Endothelial cell of umbilical vein (primary cell): ENCODE results near the gene SPDYE18. TPM values are rescaled to one million over a fixed set of nuclear protein-coding genes. Genes with fewer than 3 reads are reported as not detected.
"Not testable (repeated sequence)": the region's sequence is repeated elsewhere in the genome, so short reads cannot be mapped to it uniquely, and the experiment has no call there.

ENCODE experiments used
- BruUV-seq: library from RNA; stranded (reverse); fragments of 400-500 nt; replicated peaks from 2 replicates; lab custom pipeline; 2021; lab: Mats Ljungman, UMichigan
- CTCF ChIA-PET: fragments of 300-600, 350-600 bp; sonication (Branson Sonifier 250); formaldehyde crosslinking; loops from one replicate; lab custom pipeline; 2021; ENCODE audit warnings: antibody characterized with exemption, inconsistent platforms; lab: Charles Lee
- POLR2A ChIA-PET: fragments of 300-600, 350-600 bp; sonication (Branson Sonifier 250); formaldehyde crosslinking; loops from one replicate; lab custom pipeline; 2021; ENCODE audit warnings: antibody characterized with exemption, inconsistent platforms; lab: Charles Lee
- DNase-seq: peaks from one replicate; pipeline ENCODE4 v3.0.0-alpha.2; 2011; ENCODE audit warnings: low read depth, low spot score
- FAIRE-seq: peaks from 2 replicates; lab custom pipeline; 2011; peaks lifted over from hg19 to GRCh38; lab: Jason Lieb, UNC
- H2AFZ ChIP-seq: 2 replicates; pipeline ENCODE4 v1.6.0; 2012; ENCODE audit warnings: low read depth, low read length, control low read depth, inconsistent platforms
- H3K27ac ChIP-seq: 2 replicates; pipeline ENCODE4 v1.5.1; 2011; ENCODE audit warnings: low read depth, mild to moderate bottlenecking, control low read depth, low read length, moderate library complexity; ENCODE audit not compliant: insufficient read depth
- H3K27me3 ChIP-seq, 2 experiments: 2 replicates each; pipeline versions ENCODE4 v1.6.0 to v1.6.1; 2011; ENCODE audit warnings: low read length in 2 of 2, mixed read lengths in 1 of 2; ENCODE audit not compliant: control insufficient read depth in 2 of 2, insufficient read depth in 2 of 2
- H3K36me3 ChIP-seq, 2 experiments: 2 replicates in 1 of 2; 3 replicates in 1 of 2; pipeline ENCODE4 v1.5.1; 2011; ENCODE audit warnings: low read length in 2 of 2, mild to moderate bottlenecking in 1 of 2, moderate library complexity in 1 of 2; ENCODE audit not compliant: control insufficient read depth in 2 of 2, insufficient read depth in 2 of 2; ENCODE audit errors: extremely low read depth in 1 of 2
- H3K4me1 ChIP-seq: 3 replicates; pipeline ENCODE4 v1.5.1; 2011; ENCODE audit warnings: mild to moderate bottlenecking, low read length; ENCODE audit not compliant: control insufficient read depth, insufficient read depth; ENCODE audit errors: extremely low read depth
- H3K4me2 ChIP-seq: 2 replicates; pipeline ENCODE4 v1.6.1; 2011; ENCODE audit warnings: low read length, control low read depth, mixed read lengths; ENCODE audit not compliant: insufficient read depth
- H3K4me3 ChIP-seq, 3 experiments: fragments of 200-600 bp in 1 of 3; sonication (generic), shearing (Covaris generic) in 1 of 3; replicated peaks in 1 of 3; 2 replicates each; pipeline ENCODE4 v1.5.1; 2011 to 2016; ENCODE audit warnings: control low read depth in 3 of 3, low read length in 3 of 3, mild to moderate bottlenecking in 2 of 3, inconsistent platforms in 1 of 3, low read depth in 1 of 3, moderate library complexity in 1 of 3; ENCODE audit not compliant: insufficient read depth in 1 of 3
- H3K79me2 ChIP-seq: 2 replicates; pipeline ENCODE4 v1.6.0; 2012; ENCODE audit warnings: low read length, inconsistent platforms; ENCODE audit not compliant: control insufficient read depth, insufficient read depth
- H3K9ac ChIP-seq: replicated peaks from 2 replicates; pipeline ENCODE3; 2011; ENCODE audit warnings: low read length, control low read depth; ENCODE audit not compliant: insufficient read depth; ENCODE audit errors: extremely low read depth
- H3K9me1 ChIP-seq: replicated peaks from 3 replicates; pipeline ENCODE4 v1.6.0; 2011; ENCODE audit warnings: mild to moderate bottlenecking, low read length; ENCODE audit not compliant: control insufficient read depth, insufficient read depth; ENCODE audit errors: extremely low read depth
- H3K9me3 ChIP-seq: replicated peaks from 2 replicates; pipeline ENCODE4 v1.5.1; 2012; ENCODE audit warnings: low read length, inconsistent platforms; ENCODE audit not compliant: control insufficient read depth, insufficient read depth
- H4K20me1 ChIP-seq: replicated peaks from 2 replicates; pipeline ENCODE3; 2011; ENCODE audit warnings: mild to moderate bottlenecking, low read length; ENCODE audit not compliant: control insufficient read depth, insufficient read depth; ENCODE audit errors: extremely low read depth
- dilution Hi-C: fragments of 300-500 bp; cut with MboI; formaldehyde crosslinking; loops from one replicate; pipeline ENCODE4 v1.15.0; 2019; ENCODE audit warnings: low sequenced_read_pairs; ENCODE audit not compliant: extremely low pct_ligation_motif_present
- intact Hi-C: fragments of 100-400 bp; cut with micrococcal nuclease; formaldehyde crosslinking; loops from one replicate; pipeline ENCODE4 v1.10.0; 2022
- polyA plus RNA-seq, 4 experiments: library from polyadenylated mRNA; depleted of rRNA in 3 of 4; stranded (reverse) in 3 of 4; unstranded in 1 of 4; fragments of >200 nt; gene quantifications; 2 replicates each; pipeline versions ENCODE4 v1.2.1 to v1.2.3, GENCODE V29; 2011 to 2012; ENCODE audit warnings: missing spikeins in 1 of 4
- total RNA-seq: library from RNA; stranded (reverse); gene quantifications from 2 replicates; pipeline ENCODE4 v1.2.3, GENCODE V29; 2021

SPDYE18 gene
- total and polyA plus RNA-seq, 2 donors (not counting 3 experiments of a cell fraction or from before 2014, with no cell fraction given) = 0.66 TPM; not detected in 1

DNA sequence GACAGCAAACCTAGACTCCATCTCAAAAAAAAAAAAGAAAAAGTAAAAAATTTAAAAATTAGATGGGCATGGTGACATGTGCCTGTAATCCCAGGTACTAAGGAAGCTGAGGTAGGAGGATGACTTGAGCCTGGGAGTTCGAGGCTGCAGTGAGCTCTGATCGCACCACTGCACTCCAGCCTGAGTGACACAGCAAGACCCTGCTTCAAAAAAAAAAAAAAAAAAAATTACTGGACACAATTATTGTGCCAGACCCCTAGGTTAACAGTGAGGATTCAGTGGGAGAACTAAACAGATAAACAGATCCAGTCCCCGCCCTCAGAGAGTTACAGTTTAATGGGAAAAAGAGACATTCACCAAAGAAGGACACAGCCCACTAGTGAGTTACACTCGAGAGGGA, 1.4 kb upstream of the SPDYE18 start:
- TSS peak; percentile 42 for BruUV-seq

DNA sequence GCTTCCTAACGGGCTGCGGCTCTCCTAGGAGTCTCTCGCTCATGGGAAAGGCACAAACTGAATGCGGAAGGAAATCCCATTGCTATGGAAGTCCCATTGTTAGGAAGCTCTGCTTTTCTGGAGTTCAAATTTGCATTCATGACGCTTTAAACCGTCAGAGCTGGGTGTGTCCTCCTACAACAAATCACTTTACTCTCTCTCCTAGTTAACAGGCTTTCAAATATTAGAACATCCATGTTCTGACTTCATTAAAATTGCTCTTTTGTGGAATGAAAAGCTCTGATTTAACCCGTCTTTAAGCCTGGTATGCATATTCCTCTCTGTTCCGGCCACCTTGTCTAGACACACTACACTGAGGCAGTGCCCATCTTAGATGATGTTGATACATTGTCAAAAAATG, 30.1 kb downstream of the SPDYE18 start, which contains the start of gene SPDYE17:
Gene SPDYE17 (minus strand): TSS at position 101 of the 400 bp plus-strand sequence. CDS start 1,791 bp downstream, outside the sequence.
- H3K4me2 ChIP-seq, H3K9me1 ChIP-seq, H3K36me3 ChIP-seq, POLR2A ChIA-PET, H3K27ac ChIP-seq, FAIRE-seq, CTCF ChIA-PET, H3K9ac ChIP-seq, H3K9me3 ChIP-seq, intact Hi-C loops, DNase-seq, H3K4me3 ChIP-seq, H4K20me1 ChIP-seq, H3K79me2 ChIP-seq, H3K4me1 ChIP-seq, H2AFZ ChIP-seq, H3K27me3 ChIP-seq, BruUV-seq, dilution Hi-C loops: not testable (repeated sequence)

More for the DNA sequence above, 1.4 kb upstream of the SPDYE18 start:
- intact Hi-C loops, H3K27me3 ChIP-seq, DNase-seq, H4K20me1 ChIP-seq, H2AFZ ChIP-seq, H3K4me3 ChIP-seq, POLR2A ChIA-PET, H3K9me1 ChIP-seq, CTCF ChIA-PET, dilution Hi-C loops, H3K79me2 ChIP-seq, H3K9me3 ChIP-seq, H3K27ac ChIP-seq, H3K36me3 ChIP-seq, H3K9ac ChIP-seq, H3K4me1 ChIP-seq, H3K4me2 ChIP-seq: not testable (repeated sequence)
- peak; percentile 84 for FAIRE-seq

DNA sequence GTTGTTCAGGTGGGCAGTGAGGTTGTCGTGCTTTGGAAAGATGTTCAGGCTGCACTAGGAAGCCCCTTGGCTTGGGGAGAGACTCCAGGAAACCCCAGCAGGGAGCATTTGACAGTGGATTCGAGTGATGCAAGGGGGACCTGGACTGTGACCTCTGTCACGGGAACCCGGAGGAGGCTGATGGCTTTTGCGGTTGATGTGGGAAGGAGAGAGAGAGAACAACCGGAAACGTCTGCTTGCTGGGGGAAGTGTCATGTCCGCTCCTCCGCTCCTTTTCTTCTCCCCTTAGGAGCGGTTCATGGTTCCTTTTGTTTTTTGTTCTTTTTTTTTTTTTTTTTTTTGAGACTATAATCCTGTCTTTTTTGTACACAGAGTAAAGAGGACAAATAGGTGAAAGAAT, 36.0 kb downstream of the SPDYE18 start:
- H3K27me3 ChIP-seq, CTCF ChIA-PET, H3K4me3 ChIP-seq, dilution Hi-C loops, H3K27ac ChIP-seq, intact Hi-C loops, FAIRE-seq, H3K9me1 ChIP-seq, H3K79me2 ChIP-seq, H2AFZ ChIP-seq, H4K20me1 ChIP-seq, H3K4me1 ChIP-seq, H3K9ac ChIP-seq, H3K36me3 ChIP-seq, H3K4me2 ChIP-seq, DNase-seq, POLR2A ChIA-PET, H3K9me3 ChIP-seq, BruUV-seq: not testable (repeated sequence)

DNA sequence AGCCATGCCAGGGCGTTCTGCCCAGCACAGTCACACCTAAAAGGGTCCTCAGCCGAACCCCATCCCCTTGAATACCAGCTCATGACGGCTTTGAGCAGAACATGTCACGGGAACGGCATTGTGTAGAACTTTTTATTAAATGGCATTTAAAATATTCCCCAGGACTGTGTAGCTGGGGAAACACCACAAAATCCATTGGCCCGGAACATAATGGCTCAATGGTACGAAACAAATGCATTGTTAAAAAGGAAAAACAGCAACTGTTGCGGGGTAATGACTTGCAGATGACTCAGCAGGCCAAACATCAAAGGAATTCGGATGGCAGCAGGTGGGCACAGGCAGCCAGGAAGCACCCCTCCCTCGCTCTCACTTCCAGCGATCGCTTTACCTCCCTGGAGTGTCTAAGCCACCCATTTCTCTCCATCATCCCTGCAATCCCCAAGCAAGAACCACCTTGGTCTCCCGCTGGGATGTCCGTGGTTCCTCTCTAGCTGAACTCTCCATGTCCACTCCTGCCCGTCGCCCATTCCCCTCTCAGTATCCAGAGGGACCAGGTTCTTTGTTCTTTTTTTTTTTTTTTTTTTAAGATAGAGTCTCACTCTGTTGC, 52.2 kb downstream of the SPDYE18 start:
- peak overlapping the region; percentile 69 for H3K27ac ChIP-seq
- H3K4me2 ChIP-seq, H3K79me2 ChIP-seq, intact Hi-C loops, H3K4me3 ChIP-seq, dilution Hi-C loops, H4K20me1 ChIP-seq, H3K9me1 ChIP-seq, BruUV-seq, H3K4me1 ChIP-seq, H3K9ac ChIP-seq, H2AFZ ChIP-seq, CTCF ChIA-PET, H3K36me3 ChIP-seq, POLR2A ChIA-PET, H3K27me3 ChIP-seq, H3K9me3 ChIP-seq: not testable (repeated sequence)
- DNase-seq = peak; percentile 86
- peak; percentile 90 for FAIRE-seq
